ENCODE data around the gene MAMDC4. TPM values are rescaled to one million over a fixed set of nuclear protein-coding genes. Genes with fewer than 3 reads are reported as not detected.

MAMDC4 gene
- total and polyA plus RNA-seq, 2 donors from 2014 or later, result 5.8 to 8.1 TPM

- FAIRE-seq, result no peak
Measured at GRCh38 chr9:136848393-136849037, 3.6 kb upstream of the MAMDC4 start.

GRCh38 chr9:136849038-136849959, 2.8 kb upstream of the MAMDC4 start, which contains the start of gene PHPT1:
Gene PHPT1 (plus strand): TSS chr9:136849409. CDS start chr9:136849431, 22 bp downstream.
- Histone ChIP-seq H3K36me3 (ENCODE audit: control insufficient read depth in 2 of 3, insufficient read depth in 3 of 3, low read length in 3 of 3) (no peaks in the 10 kb centered on the region), H3K9me3 (ENCODE audit: control insufficient read depth in 2 of 3, insufficient read depth in 1 of 3, low read length in 3 of 3) (no peaks in the 10 kb centered on the region), H3K27me3 (ENCODE audit: control insufficient read depth, insufficient read depth, low read length) (peaks cover 3% of the 10 kb centered on the region), H3K27ac (ENCODE audit: low read depth in 2 of 2, low read length in 2 of 2) (peak within 1 kb of the TSS; percentile 93 to 95), H3K4me1 (ENCODE audit: control insufficient read depth in 2 of 3, insufficient read depth in 2 of 3, low read depth in 1 of 3, low read length in 3 of 3) (peaks cover 0 to 28% (median 0%) of the 10 kb centered on the region in 3 donors), H3K4me3 (ENCODE audit: low read length in 3 of 3) (peak within 1 kb of the TSS; percentile 74 to 88 (median 83)), H3K9ac (ENCODE audit: low read length in 3 of 3) (peak within 1 kb of the TSS; percentile 69 to 77 (median 69))
- FAIRE-seq, result peak; percentile 97
- intact Hi-C loops (cut with DNase I), result loop anchor here (10.0 kb wide), 1 partner anchor 96 kb away; the partner anchor contains the start of genes C8G and FBXW5
- peak; percentile 99 to 100 (median 99) for DNase-seq
- TF ChIP-seq CTCF (IDR thresholded peaks at IDR 0.05; ENCODE audit: borderline replicate concordance, extremely low read depth, insufficient read depth), result no peak

More at GRCh38 chr9:136848393-136849037, 3.6 kb upstream of the MAMDC4 start:
- H3K36me3 ChIP-seq (ENCODE audit: control insufficient read depth in 2 of 3, insufficient read depth in 3 of 3, low read length in 3 of 3), result no peaks in the 10 kb centered on the region
- no peaks in the 10 kb centered on the region for H3K9me3 ChIP-seq (ENCODE audit: control insufficient read depth in 2 of 3, insufficient read depth in 1 of 3, low read length in 3 of 3)
- H3K27me3 ChIP-seq (ENCODE audit: control insufficient read depth, insufficient read depth, low read length), result peaks cover 3% of the 10 kb centered on the region
- H3K4me3 ChIP-seq (ENCODE audit: low read length in 3 of 3), result peak overlapping the region; percentile 50 to 74 (median 51)
- no peak for DNase-seq
- intact Hi-C loops (cut with DNase I), result loop anchor here (10.0 kb wide), 1 partner anchor 96 kb away; the partner anchor contains the start of genes C8G and FBXW5
- peaks cover 0 to 28% (median 0%) of the 10 kb centered on the region in 3 donors for H3K4me1 ChIP-seq (ENCODE audit: control insufficient read depth in 2 of 3, insufficient read depth in 2 of 3, low read depth in 1 of 3, low read length in 3 of 3)
- no peak for TF ChIP-seq CTCF (IDR thresholded peaks at IDR 0.05; ENCODE audit: borderline replicate concordance, extremely low read depth, insufficient read depth)
- peak overlapping the region in 2 of 3 donors; percentile 1 to 37 for H3K9ac ChIP-seq (ENCODE audit: low read length in 3 of 3)
- H3K27ac ChIP-seq (ENCODE audit: low read depth in 2 of 2, low read length in 2 of 2), result peak overlapping the region; percentile 86 to 88

- H3K4me3 ChIP-seq (ENCODE audit: low read length in 3 of 3), result peak overlapping the region; percentile 63 to 74 (median 69)
- DNase-seq (peak in 2 of 5 donors; percentile 68 to 83), FAIRE-seq (no peak)
- H3K27ac ChIP-seq (ENCODE audit: low read depth in 2 of 2, low read length in 2 of 2), result no peak overlapping the region
- H3K27me3 ChIP-seq (ENCODE audit: control insufficient read depth, insufficient read depth, low read length), result peaks cover 3% of the 10 kb centered on the region
- H3K9ac ChIP-seq (ENCODE audit: low read length in 3 of 3), result peak overlapping the region; percentile 22 to 69 (median 69)
- no peaks in the 10 kb centered on the region for H3K36me3 ChIP-seq (ENCODE audit: control insufficient read depth in 2 of 3, insufficient read depth in 3 of 3, low read length in 3 of 3)
- intact Hi-C loops (cut with DNase I), result loop anchor here (10.0 kb wide), 1 partner anchor 95 kb away; the partner anchor contains the start of genes C8G and FBXW5
- no peak for TF ChIP-seq CTCF (IDR thresholded peaks at IDR 0.05; ENCODE audit: borderline replicate concordance, extremely low read depth, insufficient read depth)
- H3K9me3 ChIP-seq (ENCODE audit: control insufficient read depth in 2 of 3, insufficient read depth in 1 of 3, low read length in 3 of 3), result no peaks in the 10 kb centered on the region
- H3K4me1 ChIP-seq (ENCODE audit: control insufficient read depth in 2 of 3, insufficient read depth in 2 of 3, low read depth in 1 of 3, low read length in 3 of 3), result peaks cover 0 to 28% (median 0%) of the 10 kb centered on the region in 3 donors
Measured at GRCh38 chr9:136849960-136850865, 1.9 kb upstream of the MAMDC4 start.

Data from kidney (tissue), 14 donors.